ENCODE measurements around the gene HAS3. TPM values are rescaled to one million over a fixed set of nuclear protein-coding genes. Genes with fewer than 3 reads are reported as not detected.
"Not testable (repeated sequence)": the region's sequence is repeated elsewhere in the genome, so short reads cannot be mapped to it uniquely, and the experiment has no call there.

HAS3 gene
- total RNA-seq, 1 experiment from 2014 or later = 1.5 TPM

- DNase-seq (ENCODE audit: low read depth) = no peak
Measured at GRCh38 chr16:69116256-69116875, 10.9 kb downstream of the HAS3 start.

DNA sequence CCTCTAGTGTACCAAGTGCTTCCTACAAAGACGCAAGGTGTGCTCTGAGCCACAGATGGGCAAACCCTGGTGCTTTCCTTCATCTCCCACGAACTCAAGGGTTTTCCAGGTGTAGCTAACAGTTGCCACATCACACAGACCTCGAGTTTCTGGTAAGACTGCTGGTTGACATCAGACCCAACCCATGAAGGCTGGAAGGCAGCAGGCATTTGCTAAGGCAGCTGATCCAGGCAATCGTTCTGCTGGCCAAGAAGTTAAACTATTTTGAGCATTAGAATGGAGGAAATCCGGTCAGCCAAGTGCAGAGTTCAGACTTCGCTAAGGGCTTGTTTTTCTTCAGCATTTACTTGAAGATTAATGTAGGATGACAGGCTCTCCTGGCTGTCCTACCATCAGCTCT is 11.5 kb downstream of the HAS3 start:
- DNase-seq (ENCODE audit: low read depth) = no peak

DNA sequence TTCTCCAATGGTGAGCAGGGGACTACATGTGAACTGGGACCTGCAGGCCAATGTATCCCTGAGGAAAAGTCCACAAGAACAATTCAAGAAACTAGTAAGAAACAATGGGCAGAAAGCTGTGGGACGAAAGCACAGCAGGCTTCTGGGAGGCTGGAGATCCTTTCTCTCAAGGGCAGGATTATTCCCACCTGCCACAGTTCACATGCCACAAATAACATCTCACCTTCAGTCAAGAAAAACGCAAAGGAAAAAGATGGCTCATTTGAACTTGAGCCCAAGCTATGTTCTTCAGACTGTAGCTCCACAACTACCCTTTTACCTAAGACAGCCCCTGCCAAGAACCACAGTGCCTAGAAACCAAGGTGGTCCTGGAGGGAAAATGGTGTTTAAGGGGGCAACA is 13.0 kb downstream of the HAS3 start:
- no peak for DNase-seq (ENCODE audit: low read depth)

DNA sequence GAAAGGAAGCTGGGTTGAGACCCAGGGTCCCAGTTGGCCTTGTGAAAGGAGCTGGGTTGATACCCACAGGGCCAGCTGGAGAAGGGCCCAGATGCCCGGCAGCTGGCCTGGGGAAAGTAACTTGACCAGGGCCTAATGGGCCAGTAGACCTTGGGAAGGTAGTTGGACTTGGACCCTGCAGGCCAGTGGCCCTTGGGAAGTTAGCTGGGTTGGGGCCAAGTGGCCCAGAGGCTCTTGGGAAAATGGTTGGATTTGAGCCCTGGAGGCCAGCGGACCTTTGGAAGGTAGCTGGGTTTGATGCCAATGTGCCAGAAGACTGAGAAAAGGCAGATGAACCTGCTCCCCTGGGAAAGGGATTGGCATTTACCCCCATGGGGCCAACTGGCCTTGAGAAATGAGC is 13.5 kb downstream of the HAS3 start:
- no peak for DNase-seq (ENCODE audit: low read depth)

DNA sequence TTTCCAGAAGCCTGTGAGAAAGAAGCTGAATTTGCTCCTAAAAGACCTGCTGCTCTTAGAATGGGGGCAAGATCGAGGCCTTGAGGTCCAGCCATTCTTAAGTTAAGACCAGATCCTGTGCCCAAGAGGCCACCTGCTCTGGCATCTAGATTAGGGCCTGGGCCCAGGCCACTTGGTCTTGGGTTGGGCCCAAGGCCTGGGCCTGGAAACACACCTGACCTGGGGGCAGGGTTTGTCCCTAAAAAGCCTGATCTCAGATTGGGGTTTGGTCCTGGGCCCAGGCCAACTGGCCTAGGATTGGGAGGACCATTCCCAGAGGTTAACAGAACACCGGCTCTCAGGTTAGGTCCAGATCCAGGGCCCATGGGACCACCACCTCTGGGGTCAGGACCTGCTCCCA is 14.1 kb downstream of the HAS3 start:
- DNase-seq (ENCODE audit: low read depth) = no peak

- no peak for DNase-seq (ENCODE audit: low read depth)
Measured at GRCh38 chr16:69120096-69120664, 14.7 kb downstream of the HAS3 start.

DNA sequence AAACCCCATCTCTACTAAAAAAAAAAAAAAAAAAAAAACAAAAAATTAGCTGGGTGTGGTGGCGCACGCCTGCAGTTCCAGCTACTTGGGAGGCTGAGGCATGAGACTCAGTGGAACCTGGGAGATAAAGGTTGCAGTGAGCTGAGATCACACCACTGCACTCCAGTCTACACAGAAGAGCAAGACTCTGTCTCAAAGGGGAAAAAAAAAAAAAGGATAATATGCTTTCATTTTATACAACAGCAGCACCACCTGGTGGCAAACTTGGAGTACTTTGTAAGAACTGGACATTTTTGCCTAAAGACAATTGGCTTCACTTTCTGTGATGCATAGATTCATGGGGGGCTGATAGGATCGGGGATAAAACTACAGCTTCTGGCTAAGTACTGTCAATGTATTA is 18.5 kb downstream of the HAS3 start:
- DNase-seq (ENCODE audit: low read depth) = peak; percentile 56

- not testable (repeated sequence) for DNase-seq (ENCODE audit: low read depth)
Measured at GRCh38 chr16:69124406-69124805, 19.0 kb downstream of the HAS3 start.

DNA sequence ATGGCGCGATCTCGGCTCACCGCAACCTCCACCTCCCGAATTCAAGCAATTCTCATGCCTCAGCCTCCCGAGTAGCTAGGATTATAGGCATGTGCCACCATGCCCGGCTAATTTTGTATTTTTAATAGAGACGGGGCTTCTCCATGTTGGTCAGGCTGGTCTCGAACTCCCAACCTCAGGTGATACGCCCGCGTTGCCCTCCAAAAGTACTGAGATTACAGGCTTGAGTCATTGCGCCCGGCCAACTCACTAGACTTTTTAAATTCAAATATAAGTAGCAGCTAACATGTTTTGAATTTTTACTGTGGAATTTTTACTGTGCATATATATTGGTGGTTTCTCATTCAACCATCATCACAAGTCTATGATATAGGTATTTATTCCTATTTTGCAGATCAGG is 19.5 kb downstream of the HAS3 start:
- not testable (repeated sequence) for DNase-seq (ENCODE audit: low read depth)

- no peak for DNase-seq (ENCODE audit: low read depth)
Measured at GRCh38 chr16:69126221-69126620, 20.8 kb downstream of the HAS3 start.

DNA sequence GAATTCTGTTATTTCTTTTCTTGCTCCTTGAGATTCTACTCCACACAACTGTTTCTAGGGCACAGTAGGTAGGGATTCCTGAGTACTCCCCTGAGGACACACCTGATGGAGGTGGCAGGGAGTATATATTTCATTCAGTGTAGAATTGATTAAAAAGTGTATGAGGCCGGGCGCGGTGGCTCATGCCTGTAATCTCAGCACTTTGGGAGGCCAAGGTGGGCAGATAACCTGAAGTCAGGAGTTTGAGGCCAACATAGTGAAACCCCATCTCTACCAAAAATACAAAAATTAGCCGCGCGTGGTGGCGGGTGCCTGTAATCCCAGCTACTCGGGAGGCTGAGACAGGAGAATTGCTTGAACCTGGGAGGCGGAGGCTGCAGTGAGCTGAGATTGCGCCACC is 21.3 kb downstream of the HAS3 start:
- not testable (repeated sequence) for DNase-seq (ENCODE audit: low read depth)

DNA sequence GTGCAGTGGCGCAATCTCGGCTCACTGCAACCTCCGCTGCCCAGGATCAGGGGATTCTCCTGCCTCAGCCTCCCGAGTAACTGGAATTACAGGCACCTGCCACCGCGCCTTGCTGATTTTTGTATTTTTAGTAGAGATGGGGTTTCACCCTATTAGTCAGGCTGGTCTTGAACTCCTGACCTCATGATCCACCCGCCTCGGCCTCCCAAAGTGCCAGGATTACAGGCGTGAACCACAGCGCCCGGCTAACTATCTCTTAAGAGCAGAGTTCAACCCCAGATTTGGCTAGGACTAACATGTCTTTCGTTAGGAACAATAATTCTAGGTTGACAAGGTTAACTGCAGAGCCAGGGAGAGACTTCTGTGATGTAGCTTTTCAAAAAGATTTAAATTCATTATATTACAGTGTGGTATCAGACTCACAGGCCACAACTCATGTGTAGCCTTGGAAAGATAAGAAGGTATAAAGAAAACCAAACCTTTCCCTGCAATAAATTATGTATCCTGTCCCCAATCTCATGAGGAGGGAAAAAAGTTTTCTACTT is 22.6 kb downstream of the HAS3 start:
- no peak for DNase-seq (ENCODE audit: low read depth)

GRCh38 chr16:69130461-69130860 is 25.0 kb downstream of the HAS3 start:
- DNase-seq (ENCODE audit: low read depth) = no peak

- no peak for DNase-seq (ENCODE audit: low read depth)
Measured at GRCh38 chr16:69131167-69131838, 25.9 kb downstream of the HAS3 start.

DNA sequence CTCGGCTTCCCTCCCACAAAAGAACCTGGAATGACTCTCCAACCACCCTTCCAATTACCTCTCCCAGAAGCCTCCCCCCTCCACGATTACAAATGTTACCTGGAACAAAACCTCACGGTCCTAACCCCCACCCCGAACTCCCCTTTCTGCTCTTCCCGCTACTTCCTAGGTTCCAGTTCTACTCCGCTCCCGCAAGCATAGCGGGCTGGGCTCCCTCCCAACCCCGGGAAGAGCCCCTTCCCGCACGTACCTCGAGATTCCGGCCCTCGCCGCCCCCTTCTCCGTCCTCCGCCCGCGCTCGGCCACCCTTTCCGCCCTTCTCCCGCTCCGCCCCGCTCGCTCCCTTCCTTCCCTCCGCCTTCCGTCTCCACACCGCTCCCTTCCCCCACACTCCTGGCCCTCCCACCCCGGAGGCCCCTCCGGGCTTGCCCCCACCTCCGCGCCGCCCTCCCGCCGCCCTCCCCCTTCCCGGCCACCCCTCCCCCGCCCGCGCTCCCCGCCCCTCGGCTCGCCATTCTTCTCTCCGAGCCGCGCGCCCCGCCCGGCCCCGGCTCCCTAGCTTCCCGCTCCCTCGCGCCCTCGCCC is 26.5 kb downstream of the HAS3 start:
- DNase-seq (ENCODE audit: low read depth) = peak; percentile 83

- peak; percentile 89 for DNase-seq (ENCODE audit: low read depth)
Measured at GRCh38 chr16:69132424-69133252, 27.2 kb downstream of the HAS3 start, which contains the start of the genes CHTF8 and UTP4. CHTF8 (minus strand) TSS chr16:69132588; CDS start chr16:69121458, 11,130 bp downstream. UTP4 (plus strand) TSS chr16:69132649; CDS start chr16:69133460, 811 bp downstream.

DNA sequence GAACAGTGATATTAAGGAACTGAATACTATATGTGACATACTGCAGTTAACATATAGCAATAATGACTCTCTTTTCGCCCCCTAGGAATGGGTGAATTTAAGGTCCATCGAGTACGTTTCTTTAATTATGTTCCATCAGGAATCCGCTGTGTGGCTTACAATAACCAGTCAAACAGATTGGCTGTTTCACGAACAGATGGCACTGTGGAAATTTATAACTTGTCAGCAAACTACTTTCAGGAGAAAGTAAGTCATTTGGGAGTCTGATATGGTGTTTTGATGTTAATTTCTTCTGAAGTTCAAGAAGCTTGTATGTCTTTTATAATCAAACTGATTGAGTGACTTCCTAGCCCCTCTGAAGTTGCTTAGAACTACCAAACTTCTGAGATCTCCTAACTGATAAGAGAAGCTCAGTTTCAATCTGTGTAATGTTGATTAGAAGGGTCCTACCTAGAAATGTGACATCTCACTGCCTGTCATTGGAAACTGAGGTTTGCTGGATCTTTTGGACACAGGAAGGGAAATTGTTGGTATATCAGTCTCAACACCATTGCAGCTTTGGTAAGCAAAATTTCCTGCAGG is 28.0 kb downstream of the HAS3 start:
- DNase-seq (ENCODE audit: low read depth) = no peak

DNA sequence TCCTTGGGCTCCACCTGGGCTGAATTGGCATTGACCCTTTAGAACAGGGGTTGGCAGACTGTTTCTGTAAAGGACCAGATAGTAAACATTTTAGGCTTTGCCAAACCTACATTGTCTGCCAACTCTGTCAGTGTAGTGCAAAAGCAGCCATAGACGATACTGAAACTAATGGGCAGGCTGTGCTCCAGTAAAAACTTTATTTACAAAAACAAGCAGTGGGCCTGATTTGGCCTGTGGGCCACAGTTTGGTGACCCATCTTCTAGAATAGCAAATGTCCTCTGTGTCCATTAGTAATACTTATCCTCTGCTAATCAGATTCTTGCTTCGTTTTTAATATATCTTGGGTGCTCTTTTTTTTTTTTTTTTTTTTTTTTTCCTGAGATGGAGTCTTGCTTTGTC is 33.2 kb downstream of the HAS3 start:
- no peak for DNase-seq (ENCODE audit: low read depth)

GRCh38 chr16:69139464-69139863 is 34.0 kb downstream of the HAS3 start:
- not testable (repeated sequence) for DNase-seq (ENCODE audit: low read depth)

DNA sequence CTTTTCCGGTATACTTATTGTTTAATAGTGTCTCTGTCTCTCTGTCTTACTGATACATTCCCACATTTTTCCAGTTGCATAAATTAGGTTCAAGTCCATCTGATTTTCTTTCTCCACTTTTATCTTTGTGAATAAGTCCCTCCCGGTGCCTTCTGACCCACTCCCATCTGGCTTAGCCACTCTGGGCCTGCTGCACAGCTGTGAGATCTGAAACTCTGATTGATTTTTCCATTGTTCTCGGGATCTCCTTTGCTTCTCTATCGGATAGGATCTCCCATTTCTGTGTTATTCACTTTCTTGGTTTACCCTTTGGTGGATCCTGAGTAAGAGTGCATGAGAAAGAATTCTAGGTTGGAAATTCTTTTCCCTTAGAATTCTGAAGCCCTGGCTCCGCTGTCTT is 35.6 kb downstream of the HAS3 start:
- no peak for DNase-seq (ENCODE audit: low read depth)

DNA sequence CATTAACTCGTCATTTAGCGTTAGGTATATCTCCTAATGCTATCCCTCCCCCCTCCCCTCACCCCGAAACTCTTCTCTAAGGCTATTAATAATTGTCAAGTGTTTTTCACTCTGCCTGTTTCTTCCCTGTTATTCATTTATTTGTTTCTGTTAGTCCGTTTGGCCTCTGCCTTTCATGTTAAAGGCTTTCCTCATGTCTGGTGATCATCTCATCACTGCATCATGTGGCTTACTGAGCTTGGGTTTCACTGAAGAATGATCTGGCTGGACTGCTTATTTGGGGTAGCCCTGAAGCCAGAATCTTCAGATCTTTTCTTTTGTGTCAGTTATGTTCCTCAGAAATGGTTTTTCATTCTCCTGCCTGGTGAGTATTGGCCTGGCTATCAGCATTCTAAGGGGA is 36.5 kb downstream of the HAS3 start:
- DNase-seq (ENCODE audit: low read depth) = no peak

Measured in Daoy (cell line).